GM12801 (cell line): ENCODE results near the gene RAB12.

ENCODE experiments used
- CTCF ChIP-seq: IDR thresholded peaks from one replicate; pipeline ENCODE4 v1.5.1; 2011; ENCODE audit warnings: control low read depth; ENCODE audit not compliant: insufficient read length; ENCODE audit errors: extremely low read depth

The RAB12 gene

GRCh38 chr18:8607776-8608742, 1.2 kb upstream of the RAB12 start:
- no peak for TF ChIP-seq CTCF

- TF ChIP-seq CTCF: no peak
Measured at GRCh38 chr18:8609659-8610458, 622 bp downstream of the RAB12 start.

- no peak for TF ChIP-seq CTCF
Measured at GRCh38 chr18:8610459-8610851, 1.2 kb downstream of the RAB12 start.

GRCh38 chr18:8611916-8612576, 2.8 kb downstream of the RAB12 start:
- TF ChIP-seq CTCF: no peak

GRCh38 chr18:8614875-8615274, 5.6 kb downstream of the RAB12 start:
- no peak for TF ChIP-seq CTCF

GRCh38 chr18:8615397-8616027, 6.3 kb downstream of the RAB12 start:
- no peak for TF ChIP-seq CTCF
